OCI-LY7 (cell line): ENCODE data around the gene BICDL2. TPM values are rescaled to one million over a fixed set of nuclear protein-coding genes. Genes with fewer than 3 reads are reported as not detected.
"Not testable (repeated sequence)": the region's sequence is repeated elsewhere in the genome, so short reads cannot be mapped to it uniquely, and the experiment has no call there.

Experiments
- BruUV-seq: library from RNA; stranded (reverse); fragments of 400-500 nt; replicated peaks from 2 replicates; lab custom pipeline; 2021; lab: Mats Ljungman, UMichigan
- CTCF ChIA-PET: fragments of 300-600 bp; sonication (Branson Sonifier 250); formaldehyde crosslinking; loops from one replicate; lab custom pipeline; 2022; ENCODE audit warnings: antibody characterized with exemption; ENCODE audit not compliant: unreplicated experiment; lab: Charles Lee
- POLR2A ChIA-PET: fragments of 300-600 bp; sonication (Branson Sonifier 250); formaldehyde crosslinking; loops from one replicate; lab custom pipeline; 2022; ENCODE audit warnings: antibody characterized with exemption; lab: Charles Lee
- DNase-seq: peaks from one replicate; pipeline ENCODE4 v3.0.0-alpha.2; 2015; ENCODE audit warnings: low spot score
- H2AFZ ChIP-seq: fragments of 200-600 bp; sonication (generic), shearing (Covaris generic); 2 replicates; pipeline ENCODE4 v1.6.1; 2014; ENCODE audit warnings: mild to moderate bottlenecking, antibody characterized with exemption, low read length, moderate library complexity
- H3K27ac ChIP-seq: fragments of 200-600 bp; sonication (generic); 2 replicates; pipeline ENCODE4 v1.5.1; 2014; ENCODE audit warnings: mixed run types, low read depth, mild to moderate bottlenecking, moderate library complexity, low read length, inconsistent platforms; ENCODE audit not compliant: poor library complexity, severe bottlenecking
- H3K36me3 ChIP-seq: fragments of 200-600 bp; sonication (generic); 2 replicates; pipeline ENCODE4 v1.6.1; 2014; ENCODE audit warnings: mild to moderate bottlenecking, antibody characterized with exemption, low read length, moderate library complexity, mixed read lengths; ENCODE audit not compliant: insufficient read depth
- H3K4me1 ChIP-seq: fragments of 200-600 bp; sonication (generic); 2 replicates; pipeline ENCODE4 v1.5.1; 2014; ENCODE audit warnings: mild to moderate bottlenecking, low read length; ENCODE audit not compliant: insufficient read depth, poor library complexity, severe bottlenecking
- H3K4me2 ChIP-seq: fragments of 200-600 bp; sonication (generic); 2 replicates; pipeline ENCODE4 v1.6.1; 2014; ENCODE audit warnings: mild to moderate bottlenecking, low read length
- H3K4me3 ChIP-seq: fragments of 200-600 bp; sonication (generic); 2 replicates; pipeline ENCODE4 v1.5.1; 2014; ENCODE audit warnings: mild to moderate bottlenecking, low read depth, low read length; ENCODE audit not compliant: poor library complexity, severe bottlenecking
- H3K79me2 ChIP-seq: fragments of 200-600 bp; sonication (generic); 2 replicates; pipeline ENCODE4 v1.6.1; 2016; ENCODE audit warnings: low read depth, mild to moderate bottlenecking, low read length, moderate library complexity, mixed read lengths; ENCODE audit not compliant: insufficient read depth
- H3K9me2 ChIP-seq: fragments of 200-600 bp; sonication (generic); 2 replicates; pipeline ENCODE4 v1.6.1; 2016; ENCODE audit warnings: mild to moderate bottlenecking, low read length, mixed read lengths; ENCODE audit not compliant: insufficient read depth
- H3K9me3 ChIP-seq: fragments of 200-600 bp; sonication (generic); 2 replicates; pipeline ENCODE4 v1.6.1; 2014; ENCODE audit warnings: mild to moderate bottlenecking, mixed run types, low read length, mixed read lengths
- H4K20me1 ChIP-seq: fragments of 200-600 bp; sonication (generic); 2 replicates; pipeline ENCODE4 v1.6.1; 2014; ENCODE audit warnings: mild to moderate bottlenecking, antibody characterized with exemption, low read length, moderate library complexity, mixed read lengths; ENCODE audit not compliant: insufficient read depth
- CTCF ChIP-seq: fragments of 200-600 bp; sonication (generic); conservative IDR thresholded peaks from 2 replicates; pipeline ENCODE4 v1.5.1; 2014; ENCODE audit warnings: mild to moderate bottlenecking, antibody characterized with exemption, low read length, moderate library complexity, mixed read lengths
- EZH2phosphoT487 ChIP-seq: fragments of 200-600 bp; sonication (generic); IDR thresholded peaks from 2 replicates; pipeline ENCODE4 v1.6.1; 2018; ENCODE audit warnings: low read depth, borderline replicate concordance, mild to moderate bottlenecking, mixed run types, antibody characterized with exemption, low read length, moderate library complexity, mixed read lengths
- intact Hi-C: fragments of 100-400 bp; cut with micrococcal nuclease; formaldehyde crosslinking; loops from one replicate; pipeline ENCODE4 v1.10.0; 2022; ENCODE audit not compliant: unreplicated experiment
- total RNA-seq, 2 experiments: library from RNA; depleted of rRNA in 1 of 2; stranded (reverse); fragments of >200 nt in 1 of 2; shearing (Covaris generic) in 1 of 2; gene quantifications; 2 replicates each; pipeline ENCODE4 v1.2.3, GENCODE V29; 2014 to 2022

BICDL2 gene
- total RNA-seq, 2 experiments from 2014 or later = not detected

GRCh38 chr16:3080024-3080423, 43.3 kb upstream of the BICDL2 start:
- BruUV-seq = no TSS peak
- H3K79me2 ChIP-seq = no peaks in the 10 kb centered on the region
- no peak overlapping the region for H3K4me3 ChIP-seq
- H3K9me3 ChIP-seq = 0 out of 2 replicates have a peak, but pooled peaks cover 6% of the 10 kb centered on the region
- no peaks in the 10 kb centered on the region for H4K20me1 ChIP-seq
- H3K4me2 ChIP-seq = no peak overlapping the region
- intact Hi-C loops = no loop called here
- H2AFZ ChIP-seq = no peak overlapping the region
- no peaks in the 10 kb centered on the region; the same call in 1 of the 2 replicates for H3K36me3 ChIP-seq
- no peak for DNase-seq
- TF ChIP-seq CTCF (no peak), EZH2phosphoT487 (no peak)
- ChIA-PET CTCF (no interaction called here), POLR2A (no interaction called here)
- H3K9me2 ChIP-seq = no peaks in the 10 kb centered on the region
- peaks cover 12% of the 10 kb centered on the region for H3K4me1 ChIP-seq
- no peak overlapping the region for H3K27ac ChIP-seq

- TF ChIP-seq EZH2phosphoT487 (no peak), CTCF (no peak)
- DNase-seq = no peak
- Histone ChIP-seq H2AFZ (no peak overlapping the region), H4K20me1 (no peaks in the 10 kb centered on the region), H3K79me2 (no peaks in the 10 kb centered on the region), H3K36me3 (no peaks in the 10 kb centered on the region; the same call in 1 of the 2 replicates), H3K27ac (no peak overlapping the region), H3K9me2 (no peaks in the 10 kb centered on the region), H3K4me3 (no peak overlapping the region), H3K4me2 (no peak overlapping the region), H3K4me1 (peaks cover 22% of the 10 kb centered on the region), H3K9me3 (0 out of 2 replicates have a peak, but pooled peaks cover 6% of the 10 kb centered on the region)
- CTCF ChIA-PET = no interaction called here
- BruUV-seq = no TSS peak
- POLR2A ChIA-PET = interaction anchor here (1.0 kb wide), 1 partner anchor 9 kb away, joined by 3 read pairs; no protein-coding TSS in a partner anchor
- intact Hi-C loops = no loop called here
Measured at GRCh38 chr16:3076577-3076976, 39.8 kb upstream of the BICDL2 start.

- intact Hi-C loops = loop anchor here (1.0 kb wide), 1 partner anchor 17 kb away; no protein-coding TSS in a partner anchor
- DNase-seq, H3K36me3 ChIP-seq, H3K9me3 ChIP-seq, H2AFZ ChIP-seq, H4K20me1 ChIP-seq, BruUV-seq, H3K4me3 ChIP-seq, H3K4me2 ChIP-seq, H3K27ac ChIP-seq, H3K79me2 ChIP-seq, H3K9me2 ChIP-seq, CTCF ChIA-PET: not testable (repeated sequence)
- H3K4me1 ChIP-seq = peaks cover 22% of the 10 kb centered on the region
- POLR2A ChIA-PET = interaction anchor here (1.0 to 1.3 kb wide), 3 partner anchors 9 to 53 kb away, joined by 3 read pairs; no protein-coding TSS in a partner anchor
Measured at GRCh38 chr16:3075946-3076345, 39.2 kb upstream of the BICDL2 start.
